Superior temporal gyrus (tissue), 1 donor: ENCODE measurements around the gene CYP46A1.
"Not testable (repeated sequence)": the region's sequence is repeated elsewhere in the genome, so short reads cannot be mapped to it uniquely, and the experiment has no call there.

ENCODE experiments used
- DNase-seq: peaks from one replicate; pipeline ENCODE4 v3.0.0-alpha.2; 2016; ENCODE audit errors: extremely low spot score

Gene CYP46A1

GRCh38 chr14:99683619-99684409 is at the start of gene CYP46A1:
Gene CYP46A1, plus strand, starts transcription at chr14:99684298. Its CDS starts 120 bp downstream, at chr14:99684418.
- DNase-seq: peak; percentile 97

- DNase-seq: no peak
Measured at GRCh38 chr14:99634443-99634842, 49.7 kb upstream of the CYP46A1 start.

- DNase-seq: no peak
Measured at GRCh38 chr14:99635116-99635515, 49.0 kb upstream of the CYP46A1 start.

GRCh38 chr14:99636487-99636886 is 47.6 kb upstream of the CYP46A1 start:
- DNase-seq: no peak

GRCh38 chr14:99637624-99638023 is 46.5 kb upstream of the CYP46A1 start:
- no peak for DNase-seq

GRCh38 chr14:99642771-99643170 is 41.3 kb upstream of the CYP46A1 start:
- not testable (repeated sequence) for DNase-seq

- no peak for DNase-seq
Measured at GRCh38 chr14:99643343-99643742, 40.8 kb upstream of the CYP46A1 start.

GRCh38 chr14:99644035-99644587 is 40.0 kb upstream of the CYP46A1 start:
- no peak for DNase-seq

- no peak for DNase-seq
Measured at GRCh38 chr14:99644723-99645544, 39.2 kb upstream of the CYP46A1 start, which contains the start of gene HHIPL1. Gene HHIPL1, plus strand, starts transcription at chr14:99645129. Its CDS starts 79 bp downstream, at chr14:99645208.

- DNase-seq: no peak
Measured at GRCh38 chr14:99645545-99646505, 38.3 kb upstream of the CYP46A1 start.

GRCh38 chr14:99647411-99647810 is 36.7 kb upstream of the CYP46A1 start:
- no peak for DNase-seq

- DNase-seq: no peak
Measured at GRCh38 chr14:99648027-99648784, 35.9 kb upstream of the CYP46A1 start.

GRCh38 chr14:99649219-99649618 is 34.9 kb upstream of the CYP46A1 start:
- DNase-seq: no peak

- no peak for DNase-seq
Measured at GRCh38 chr14:99649643-99650042, 34.5 kb upstream of the CYP46A1 start.

- no peak for DNase-seq
Measured at GRCh38 chr14:99650189-99650588, 33.9 kb upstream of the CYP46A1 start.

- no peak for DNase-seq
Measured at GRCh38 chr14:99651953-99652746, 31.9 kb upstream of the CYP46A1 start.

- DNase-seq: no peak
Measured at GRCh38 chr14:99654235-99654985, 29.7 kb upstream of the CYP46A1 start.

GRCh38 chr14:99655521-99655920 is 28.6 kb upstream of the CYP46A1 start:
- no peak for DNase-seq

- DNase-seq: no peak
Measured at GRCh38 chr14:99656171-99656570, 27.9 kb upstream of the CYP46A1 start.
